NCI-H2171 (cell line): ENCODE measurements around the gene LTBP1.
"Not testable (repeated sequence)": the region's sequence is repeated elsewhere in the genome, so short reads cannot be mapped to it uniquely, and the experiment has no call there.

Source experiments
- DNase-seq: peaks from one replicate; lab custom pipeline; 2025; lab: John Stamatoyannopoulos, UW

The LTBP1 gene

GRCh38 chr2:33229646-33230045 is 282.9 kb downstream of the LTBP1 start:
- DNase-seq: no peak

- DNase-seq: no peak
Observed at GRCh38 chr2:33230195-33230594, 283.4 kb downstream of the LTBP1 start.

GRCh38 chr2:33230842-33231241 is 284.1 kb downstream of the LTBP1 start:
- no peak for DNase-seq

GRCh38 chr2:33235559-33235958 is 288.8 kb downstream of the LTBP1 start:
- not testable (repeated sequence) for DNase-seq

- DNase-seq: no peak
Observed at GRCh38 chr2:33236482-33237385, 290.0 kb downstream of the LTBP1 start.

- no peak for DNase-seq
Observed at GRCh38 chr2:33238111-33238510, 291.4 kb downstream of the LTBP1 start.

- no peak for DNase-seq
Observed at GRCh38 chr2:33240178-33240577, 293.4 kb downstream of the LTBP1 start.

- no peak for DNase-seq
Observed at GRCh38 chr2:33241072-33241471, 294.3 kb downstream of the LTBP1 start.

GRCh38 chr2:33241581-33241980 is 294.8 kb downstream of the LTBP1 start:
- DNase-seq: no peak

GRCh38 chr2:33242845-33243244 is 296.1 kb downstream of the LTBP1 start:
- DNase-seq: no peak

- no peak for DNase-seq
Observed at GRCh38 chr2:33246432-33246831, 299.7 kb downstream of the LTBP1 start.

GRCh38 chr2:33247365-33247764 is 300.6 kb downstream of the LTBP1 start:
- DNase-seq: no peak

GRCh38 chr2:33250417-33251029 is 303.8 kb downstream of the LTBP1 start:
- DNase-seq: no peak

- DNase-seq: no peak
Observed at GRCh38 chr2:33256162-33256755, 309.5 kb downstream of the LTBP1 start.

GRCh38 chr2:33258387-33258786 is 311.6 kb downstream of the LTBP1 start:
- DNase-seq: no peak

GRCh38 chr2:33262097-33262496 is 315.3 kb downstream of the LTBP1 start:
- DNase-seq: no peak

GRCh38 chr2:33264766-33265165 is 318.0 kb downstream of the LTBP1 start:
- no peak for DNase-seq

GRCh38 chr2:33265584-33266338 is 319.0 kb downstream of the LTBP1 start:
- no peak for DNase-seq

GRCh38 chr2:33266467-33266866 is 319.7 kb downstream of the LTBP1 start:
- DNase-seq: no peak

- DNase-seq: no peak
Observed at GRCh38 chr2:33267043-33267442, 320.3 kb downstream of the LTBP1 start.

- no peak for DNase-seq
Observed at GRCh38 chr2:33267756-33268155, 321.0 kb downstream of the LTBP1 start.

GRCh38 chr2:33268246-33268831 is 321.6 kb downstream of the LTBP1 start:
- DNase-seq: no peak
